Ishikawa (cell line): ENCODE data around the gene SYT6.

Experiments used
- CEBPB ChIP-seq: IDR thresholded peaks from 2 replicates; pipeline ENCODE4 v1.6.1; 2012
- CREB1 ChIP-seq: IDR thresholded peaks from 2 replicates; pipeline ENCODE4 v1.6.1; 2012; ENCODE audit warnings: low read depth
- EGR1 ChIP-seq: IDR thresholded peaks from 2 replicates; pipeline ENCODE4 v1.6.1; 2012
- EP300 ChIP-seq: IDR thresholded peaks from 2 replicates; pipeline ENCODE4 v1.6.1; 2012; ENCODE audit warnings: borderline replicate concordance
- FOXM1 ChIP-seq: IDR thresholded peaks from 2 replicates; pipeline ENCODE4 v1.6.1; 2012; ENCODE audit warnings: low read depth, borderline replicate concordance
- RAD21 ChIP-seq: IDR thresholded peaks from 2 replicates; pipeline ENCODE4 v1.6.1; 2012; ENCODE audit warnings: low read depth
- TAF1 ChIP-seq: IDR thresholded peaks from 2 replicates; pipeline ENCODE4 v1.6.1; 2012; ENCODE audit warnings: low read depth, mild to moderate bottlenecking
- YY1 ChIP-seq: IDR thresholded peaks from 2 replicates; pipeline ENCODE4 v1.6.1; 2012; ENCODE audit warnings: low read depth
- ZBTB7A ChIP-seq: IDR thresholded peaks from 2 replicates; pipeline ENCODE4 v1.6.1; 2012; ENCODE audit warnings: low read depth
- TF ChIP-seq, protein P1 (sequence below): IDR thresholded peaks from 2 replicates; pipeline ENCODE4 v1.6.1; 2012
- TF ChIP-seq, protein P2 (sequence below): IDR thresholded peaks from 2 replicates; pipeline ENCODE4 v1.6.1; 2012; ENCODE audit warnings: low read depth, mild to moderate bottlenecking

DNA sequence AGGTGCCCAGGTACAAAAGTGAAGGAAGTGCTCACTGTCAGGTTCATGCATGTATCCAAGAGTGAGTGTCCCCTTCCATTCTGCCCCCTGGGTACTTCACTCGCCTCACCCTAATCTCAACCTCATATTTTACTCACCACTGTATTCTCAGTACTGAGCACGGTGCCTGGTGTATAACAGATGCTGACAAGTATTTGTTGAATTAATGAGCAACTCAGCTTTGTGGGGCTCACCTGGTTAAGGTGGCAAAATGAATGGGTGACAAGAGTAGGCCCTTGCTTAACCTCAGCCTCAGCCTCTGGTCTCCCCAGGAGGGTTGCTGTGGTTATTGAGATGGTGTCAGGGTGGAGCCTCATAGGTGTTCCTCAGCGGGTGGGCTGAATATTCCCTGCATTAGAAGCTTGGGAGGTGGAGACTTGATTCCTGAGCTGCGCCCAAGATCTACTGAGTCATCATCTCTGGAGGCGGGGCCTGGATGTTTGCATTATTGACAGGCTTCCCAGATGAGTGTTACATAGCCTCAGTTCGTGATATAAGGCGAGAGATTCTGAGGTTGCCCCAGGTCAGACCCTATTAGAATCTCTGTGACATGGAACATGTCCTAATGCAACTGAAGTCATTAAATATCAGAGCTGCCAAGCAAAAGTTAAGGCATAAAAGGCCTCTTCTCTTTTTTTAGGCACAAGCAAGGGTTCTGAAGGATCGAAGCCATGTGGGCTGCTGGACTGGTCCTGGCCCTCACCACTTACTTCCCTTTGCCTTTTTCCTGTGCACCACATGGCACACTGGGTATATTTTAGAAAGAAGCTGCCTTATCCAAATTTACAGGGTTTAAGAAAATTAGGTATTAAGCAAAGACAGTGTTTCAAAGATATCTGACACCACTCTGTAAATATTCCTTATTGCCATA is 39.2 kb downstream of the SYT6 start:
- TF ChIP-seq YY1 (no peak), CREB1 (no peak), FOXM1 (no peak), EP300 (no peak), ZBTB7A (no peak), CEBPB (no peak), TAF1 (no peak), EGR1 (no peak), RAD21 (no peak)
- TF ChIP-seq, protein P1, sequence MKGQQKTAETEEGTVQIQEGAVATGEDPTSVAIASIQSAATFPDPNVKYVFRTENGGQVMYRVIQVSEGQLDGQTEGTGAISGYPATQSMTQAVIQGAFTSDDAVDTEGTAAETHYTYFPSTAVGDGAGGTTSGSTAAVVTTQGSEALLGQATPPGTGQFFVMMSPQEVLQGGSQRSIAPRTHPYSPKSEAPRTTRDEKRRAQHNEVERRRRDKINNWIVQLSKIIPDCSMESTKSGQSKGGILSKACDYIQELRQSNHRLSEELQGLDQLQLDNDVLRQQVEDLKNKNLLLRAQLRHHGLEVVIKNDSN = no peak
- TF ChIP-seq, protein P2, sequence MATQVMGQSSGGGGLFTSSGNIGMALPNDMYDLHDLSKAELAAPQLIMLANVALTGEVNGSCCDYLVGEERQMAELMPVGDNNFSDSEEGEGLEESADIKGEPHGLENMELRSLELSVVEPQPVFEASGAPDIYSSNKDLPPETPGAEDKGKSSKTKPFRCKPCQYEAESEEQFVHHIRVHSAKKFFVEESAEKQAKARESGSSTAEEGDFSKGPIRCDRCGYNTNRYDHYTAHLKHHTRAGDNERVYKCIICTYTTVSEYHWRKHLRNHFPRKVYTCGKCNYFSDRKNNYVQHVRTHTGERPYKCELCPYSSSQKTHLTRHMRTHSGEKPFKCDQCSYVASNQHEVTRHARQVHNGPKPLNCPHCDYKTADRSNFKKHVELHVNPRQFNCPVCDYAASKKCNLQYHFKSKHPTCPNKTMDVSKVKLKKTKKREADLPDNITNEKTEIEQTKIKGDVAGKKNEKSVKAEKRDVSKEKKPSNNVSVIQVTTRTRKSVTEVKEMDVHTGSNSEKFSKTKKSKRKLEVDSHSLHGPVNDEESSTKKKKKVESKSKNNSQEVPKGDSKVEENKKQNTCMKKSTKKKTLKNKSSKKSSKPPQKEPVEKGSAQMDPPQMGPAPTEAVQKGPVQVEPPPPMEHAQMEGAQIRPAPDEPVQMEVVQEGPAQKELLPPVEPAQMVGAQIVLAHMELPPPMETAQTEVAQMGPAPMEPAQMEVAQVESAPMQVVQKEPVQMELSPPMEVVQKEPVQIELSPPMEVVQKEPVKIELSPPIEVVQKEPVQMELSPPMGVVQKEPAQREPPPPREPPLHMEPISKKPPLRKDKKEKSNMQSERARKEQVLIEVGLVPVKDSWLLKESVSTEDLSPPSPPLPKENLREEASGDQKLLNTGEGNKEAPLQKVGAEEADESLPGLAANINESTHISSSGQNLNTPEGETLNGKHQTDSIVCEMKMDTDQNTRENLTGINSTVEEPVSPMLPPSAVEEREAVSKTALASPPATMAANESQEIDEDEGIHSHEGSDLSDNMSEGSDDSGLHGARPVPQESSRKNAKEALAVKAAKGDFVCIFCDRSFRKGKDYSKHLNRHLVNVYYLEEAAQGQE = no peak
